ENCODE results near the gene FH.

Gene FH

DNA sequence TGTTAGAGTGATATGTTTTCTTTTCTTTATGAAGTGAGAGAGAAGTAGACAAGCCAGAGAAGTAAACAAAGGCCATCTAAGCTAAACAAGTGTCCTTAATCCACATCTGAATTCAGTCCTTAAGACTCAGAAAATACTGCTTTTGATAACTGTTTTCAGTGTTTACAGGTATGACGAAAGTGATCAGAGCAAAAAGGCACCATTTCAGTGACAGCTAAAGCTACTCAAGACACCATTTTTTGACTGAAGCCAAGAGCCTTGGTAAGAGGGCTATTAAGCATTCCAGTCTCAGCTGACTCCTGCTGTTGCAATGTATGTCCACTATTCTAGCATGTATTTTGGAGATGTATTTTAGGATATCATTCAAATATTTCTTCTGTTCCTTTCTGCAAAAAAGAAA is 16.7 kb upstream of the FH start:
- DNase-seq (ENCODE audit: low spot score) = no peak
- TF ChIP-seq, protein P1, sequence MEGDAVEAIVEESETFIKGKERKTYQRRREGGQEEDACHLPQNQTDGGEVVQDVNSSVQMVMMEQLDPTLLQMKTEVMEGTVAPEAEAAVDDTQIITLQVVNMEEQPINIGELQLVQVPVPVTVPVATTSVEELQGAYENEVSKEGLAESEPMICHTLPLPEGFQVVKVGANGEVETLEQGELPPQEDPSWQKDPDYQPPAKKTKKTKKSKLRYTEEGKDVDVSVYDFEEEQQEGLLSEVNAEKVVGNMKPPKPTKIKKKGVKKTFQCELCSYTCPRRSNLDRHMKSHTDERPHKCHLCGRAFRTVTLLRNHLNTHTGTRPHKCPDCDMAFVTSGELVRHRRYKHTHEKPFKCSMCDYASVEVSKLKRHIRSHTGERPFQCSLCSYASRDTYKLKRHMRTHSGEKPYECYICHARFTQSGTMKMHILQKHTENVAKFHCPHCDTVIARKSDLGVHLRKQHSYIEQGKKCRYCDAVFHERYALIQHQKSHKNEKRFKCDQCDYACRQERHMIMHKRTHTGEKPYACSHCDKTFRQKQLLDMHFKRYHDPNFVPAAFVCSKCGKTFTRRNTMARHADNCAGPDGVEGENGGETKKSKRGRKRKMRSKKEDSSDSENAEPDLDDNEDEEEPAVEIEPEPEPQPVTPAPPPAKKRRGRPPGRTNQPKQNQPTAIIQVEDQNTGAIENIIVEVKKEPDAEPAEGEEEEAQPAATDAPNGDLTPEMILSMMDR (IDR thresholded peaks at IDR 0.05; ENCODE audit: extremely low read depth, missing control alignments) = no peak

DNA sequence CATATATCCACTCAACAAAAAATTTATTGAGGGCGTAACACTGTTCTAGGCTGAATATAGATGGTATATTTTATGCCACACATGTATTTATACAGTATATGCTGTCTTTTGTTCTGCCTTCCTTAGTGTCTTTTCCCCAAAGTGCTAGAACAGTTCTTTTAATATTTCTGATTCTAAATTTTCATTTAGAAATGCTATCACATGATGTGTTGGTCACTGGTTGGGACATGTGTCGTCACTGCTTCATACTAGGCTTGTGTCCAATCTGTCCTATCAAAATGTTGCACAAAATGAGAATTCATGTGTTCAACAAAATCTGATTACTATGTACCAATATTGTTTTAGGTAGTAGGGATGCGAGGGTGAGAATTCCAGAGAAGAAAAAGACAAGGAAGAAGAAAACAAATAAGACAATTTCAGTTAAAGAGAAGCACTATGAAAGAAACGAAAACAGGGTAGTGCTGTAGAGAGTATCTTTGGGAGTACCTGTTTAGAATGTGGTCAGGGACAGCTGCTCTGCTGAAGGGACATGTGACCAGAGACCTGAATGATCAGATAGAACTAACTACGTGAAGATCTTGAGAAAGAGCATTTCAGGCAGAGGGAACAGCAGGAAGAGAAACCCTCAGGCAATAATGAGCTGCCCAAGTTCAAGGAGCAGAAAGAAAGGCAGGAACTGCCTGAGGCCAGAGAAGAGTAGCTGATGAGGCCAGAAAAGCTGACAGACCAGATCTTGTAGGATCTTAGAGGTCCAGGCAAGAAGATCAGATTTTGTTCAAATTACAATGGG is 14.0 kb upstream of the FH start:
- TF ChIP-seq, protein P1 (IDR thresholded peaks at IDR 0.05; ENCODE audit: extremely low read depth, missing control alignments) = no peak
- no peak for DNase-seq (ENCODE audit: low spot score)

DNA sequence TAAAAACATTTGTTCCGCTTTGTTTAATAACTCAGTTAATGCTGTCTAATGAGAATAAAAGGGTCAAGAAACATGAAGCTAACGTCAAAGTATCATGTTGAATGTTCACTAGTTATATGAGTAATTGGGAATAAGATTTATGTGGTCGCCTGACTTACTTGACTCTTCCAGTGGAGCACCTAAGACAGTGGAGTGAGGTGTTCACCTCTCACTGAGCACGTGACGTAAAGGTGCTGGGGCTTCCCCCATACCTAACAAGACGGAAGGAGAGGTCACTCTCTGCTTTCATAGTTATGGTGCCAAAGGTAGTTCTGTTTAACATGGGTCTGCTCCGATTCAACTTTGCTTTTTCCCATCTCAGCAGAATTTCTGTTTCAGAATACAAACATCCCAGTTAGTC is 13.3 kb upstream of the FH start:
- TF ChIP-seq, protein P1 (IDR thresholded peaks at IDR 0.05; ENCODE audit: extremely low read depth, missing control alignments) = no peak
- peak; percentile 16 for DNase-seq (ENCODE audit: low spot score)

DNA sequence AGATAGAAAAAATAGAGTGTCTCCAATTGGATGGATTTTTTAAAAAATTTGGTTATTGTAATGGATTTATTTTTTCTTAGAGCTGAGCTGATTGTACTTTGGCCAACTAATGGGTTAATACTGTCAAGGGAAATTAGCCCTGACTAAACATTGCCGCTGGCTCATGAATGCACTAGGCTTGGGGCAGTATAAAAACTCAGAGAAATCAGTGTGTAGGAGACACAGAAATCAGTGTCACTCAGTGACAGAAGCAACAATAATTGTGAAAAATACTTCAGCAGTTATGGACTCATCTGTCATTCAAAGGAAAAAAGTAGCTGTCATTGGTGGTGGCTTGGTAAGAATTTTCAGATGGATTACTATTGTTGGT is 12.6 kb upstream of the FH start, which contains the start of gene KMO:
Gene KMO, plus strand, starts transcription at position 217 of the 370 bp plus-strand sequence. Its CDS starts 67 bp downstream, at position 284.
- TF ChIP-seq, protein P1 (IDR thresholded peaks at IDR 0.05; ENCODE audit: extremely low read depth, missing control alignments) = no peak
- DNase-seq (ENCODE audit: low spot score) = no peak

DNA sequence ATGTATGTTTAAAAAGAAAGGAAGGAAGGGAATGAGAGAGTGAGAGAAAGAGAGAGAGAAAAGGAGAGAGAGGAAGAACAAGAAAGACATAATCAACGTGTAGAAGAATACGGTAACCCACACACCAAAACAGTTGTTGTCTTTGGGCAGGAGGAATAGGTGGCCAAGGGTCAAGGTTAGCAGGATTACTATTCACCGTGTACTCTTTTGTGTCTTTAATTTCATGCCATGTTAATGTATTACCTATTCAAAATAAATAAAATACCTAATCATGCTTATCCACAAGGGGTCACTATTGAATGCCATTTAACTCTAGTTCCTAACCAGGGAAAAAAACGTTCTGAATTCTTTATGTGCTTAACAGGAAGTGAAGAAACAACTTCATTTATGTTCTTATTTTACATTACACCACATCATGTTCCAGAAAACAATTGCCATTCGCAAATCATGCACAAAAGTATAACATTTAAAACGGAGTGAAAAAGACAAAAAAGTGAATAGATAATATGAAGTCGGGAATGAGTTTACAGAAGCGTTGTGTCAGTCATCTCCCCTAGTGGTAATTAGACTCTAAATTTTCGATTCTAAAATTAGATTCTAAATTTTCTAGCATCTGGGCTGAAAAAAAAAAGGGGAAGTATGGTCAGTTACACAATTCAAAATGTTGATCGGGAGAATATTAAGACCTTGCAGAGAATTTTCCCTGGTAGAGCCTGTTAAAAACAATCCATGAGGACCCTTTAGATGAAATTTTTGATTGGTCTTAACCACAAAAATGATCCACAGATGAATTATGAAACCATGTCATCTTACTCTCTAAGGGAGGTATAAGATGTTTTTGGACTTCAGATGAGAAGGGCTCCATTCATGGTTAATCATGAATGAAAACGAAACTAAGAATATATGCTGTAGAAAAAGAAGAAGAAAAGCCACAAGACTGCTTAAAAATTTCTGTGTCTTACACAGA is 11.9 kb upstream of the FH start:
- TF ChIP-seq, protein P1 (IDR thresholded peaks at IDR 0.05; ENCODE audit: extremely low read depth, missing control alignments) = no peak
- peak; percentile 27 for DNase-seq (ENCODE audit: low spot score)

DNA sequence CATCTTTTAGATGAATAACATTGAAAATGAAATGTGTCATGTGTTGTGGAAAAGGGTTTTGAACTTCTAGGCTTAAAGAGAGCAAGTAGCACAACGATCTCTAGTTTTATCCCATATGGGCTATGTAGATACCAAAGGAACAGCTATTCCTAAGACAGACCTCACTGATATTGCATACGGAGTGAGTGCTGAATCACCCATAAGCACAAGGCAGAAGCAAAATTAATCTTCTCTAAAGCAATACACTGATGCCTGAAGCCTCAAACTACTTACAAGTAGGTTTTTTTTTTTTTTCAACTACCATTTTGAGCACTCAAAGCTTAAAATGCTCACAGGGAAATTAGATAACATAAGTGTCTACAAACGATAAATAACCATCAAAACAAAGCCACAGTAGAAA is 7.6 kb upstream of the FH start:
- no peak for DNase-seq (ENCODE audit: low spot score)
- TF ChIP-seq, protein P1 (IDR thresholded peaks at IDR 0.05; ENCODE audit: extremely low read depth, missing control alignments) = no peak

DNA sequence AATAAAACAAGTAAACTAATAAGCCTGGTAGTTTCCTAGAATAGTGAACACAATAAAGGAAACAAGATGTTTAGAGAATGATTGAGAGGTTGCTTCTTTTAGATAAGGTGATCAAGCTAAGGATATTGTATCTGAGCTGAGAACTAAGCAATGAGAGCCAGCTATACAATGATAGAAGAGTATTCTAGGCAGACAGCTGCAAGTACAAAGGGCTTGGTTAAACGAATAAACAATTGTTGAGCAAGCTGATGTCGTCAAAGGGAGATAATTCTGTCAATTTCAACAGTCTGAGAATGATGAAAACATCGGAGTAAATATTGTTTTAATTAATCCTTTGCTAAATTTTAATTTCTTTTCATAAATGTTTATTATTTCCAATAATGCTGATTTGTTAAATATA is 5.5 kb upstream of the FH start:
- DNase-seq (ENCODE audit: low spot score) = no peak
- TF ChIP-seq, protein P1 (IDR thresholded peaks at IDR 0.05; ENCODE audit: extremely low read depth, missing control alignments) = no peak
